A549 treated with CpdA at 1 μM for 4 hours (cell line): ENCODE data around the gene TANGO6. TPM values are rescaled to one million over a fixed set of nuclear protein-coding genes. Genes with fewer than 3 reads are reported as not detected.

Experiments used
- total RNA-seq: library from RNA; stranded (reverse); fragments of 200-300 nt; extraction: Qiagen RNA extraction; gene quantifications from 5 replicates; pipeline ENCODE4 v1.2.3, GENCODE V29; 2022; ENCODE audit warnings: low read depth

The TANGO6 gene
- 6.8 to 7.3 TPM (median 7.3 TPM) in 5 replicates for total RNA-seq

DNA sequence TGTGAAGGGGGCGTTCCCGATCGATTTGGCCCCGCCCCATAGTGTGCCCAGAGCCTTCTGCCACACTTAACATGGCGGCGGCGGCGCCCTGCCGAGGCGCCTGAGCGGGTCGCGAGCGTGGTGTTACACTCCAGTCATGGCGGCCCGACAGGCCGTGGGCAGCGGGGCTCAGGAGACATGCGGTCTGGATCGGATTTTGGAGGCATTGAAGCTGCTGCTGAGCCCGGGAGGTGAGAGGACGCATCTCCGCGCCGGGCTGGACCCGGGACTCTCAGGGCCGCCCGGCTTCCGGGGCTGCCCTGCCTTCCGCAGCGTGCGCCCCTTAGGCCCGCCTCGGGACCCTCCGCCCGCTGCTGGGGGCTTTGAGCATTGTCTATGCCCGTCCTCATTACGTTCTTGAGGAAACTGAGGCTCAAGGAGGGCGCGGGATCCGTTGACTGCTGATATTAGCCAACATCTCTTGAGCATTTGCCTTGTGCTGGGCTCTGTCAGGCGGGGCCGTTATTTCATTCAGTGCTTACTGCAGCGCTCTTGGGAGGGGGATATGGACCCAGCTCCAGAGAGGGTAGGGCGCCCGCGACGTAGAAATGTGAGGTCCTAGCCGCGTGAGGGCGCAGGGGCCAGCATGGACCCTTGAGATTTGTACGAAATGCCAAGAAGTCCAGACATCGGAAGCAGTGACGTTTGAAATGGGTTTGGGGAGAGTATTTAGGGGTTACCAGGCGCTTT lies at the start of gene TANGO6:
TSS of gene TANGO6 (plus strand) at position 50 of the 729 bp plus-strand sequence. CDS start at position 137, 87 bp downstream.

DNA sequence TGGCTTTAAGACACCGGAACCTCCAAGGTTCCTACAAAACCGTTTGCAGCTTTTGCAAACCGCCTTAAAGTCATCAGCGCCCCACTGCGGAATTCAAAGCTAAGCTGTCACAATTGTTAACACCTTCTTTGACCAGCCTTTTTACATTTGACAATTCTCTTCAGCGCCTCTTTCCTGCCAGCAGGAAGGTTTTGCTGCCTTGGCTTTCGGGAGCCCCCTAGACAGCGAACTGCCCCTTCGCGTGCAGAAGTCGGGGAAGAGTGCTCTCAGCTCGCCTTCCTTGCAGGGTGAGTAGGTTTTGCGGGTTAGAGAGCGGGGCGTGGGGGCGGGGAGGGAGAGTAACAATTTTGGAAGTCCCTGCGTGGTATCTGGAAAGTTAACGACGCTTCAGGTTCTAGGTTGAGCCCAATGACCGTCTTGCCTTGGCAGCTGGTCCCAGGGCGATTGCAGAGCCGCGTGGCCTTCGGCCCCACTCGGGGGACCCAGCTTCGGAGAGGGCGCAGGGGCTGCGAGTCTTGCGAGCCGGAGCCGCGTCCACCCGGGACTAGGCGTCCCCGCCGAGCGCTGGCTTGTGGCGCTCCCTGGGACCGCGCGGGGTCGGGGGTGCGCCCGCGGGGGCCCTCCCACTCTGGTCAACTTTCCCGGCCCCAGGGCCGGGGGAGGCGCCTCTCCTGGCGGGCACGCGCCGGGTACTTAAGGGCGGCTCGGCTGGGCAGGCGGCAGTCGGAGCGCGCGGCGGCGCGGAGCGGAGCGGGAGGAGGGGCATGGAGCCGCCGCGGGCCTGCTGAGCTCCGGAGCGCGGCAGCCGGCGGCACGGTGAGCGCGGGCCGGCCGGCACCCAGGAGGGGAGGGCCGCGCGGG lies 262.4 kb downstream of the TANGO6 start, which contains the start of gene HAS3:
TSS of gene HAS3 (plus strand) at position 153 of the 861 bp plus-strand sequence. CDS start 3,743 bp downstream, outside the sequence.

DNA sequence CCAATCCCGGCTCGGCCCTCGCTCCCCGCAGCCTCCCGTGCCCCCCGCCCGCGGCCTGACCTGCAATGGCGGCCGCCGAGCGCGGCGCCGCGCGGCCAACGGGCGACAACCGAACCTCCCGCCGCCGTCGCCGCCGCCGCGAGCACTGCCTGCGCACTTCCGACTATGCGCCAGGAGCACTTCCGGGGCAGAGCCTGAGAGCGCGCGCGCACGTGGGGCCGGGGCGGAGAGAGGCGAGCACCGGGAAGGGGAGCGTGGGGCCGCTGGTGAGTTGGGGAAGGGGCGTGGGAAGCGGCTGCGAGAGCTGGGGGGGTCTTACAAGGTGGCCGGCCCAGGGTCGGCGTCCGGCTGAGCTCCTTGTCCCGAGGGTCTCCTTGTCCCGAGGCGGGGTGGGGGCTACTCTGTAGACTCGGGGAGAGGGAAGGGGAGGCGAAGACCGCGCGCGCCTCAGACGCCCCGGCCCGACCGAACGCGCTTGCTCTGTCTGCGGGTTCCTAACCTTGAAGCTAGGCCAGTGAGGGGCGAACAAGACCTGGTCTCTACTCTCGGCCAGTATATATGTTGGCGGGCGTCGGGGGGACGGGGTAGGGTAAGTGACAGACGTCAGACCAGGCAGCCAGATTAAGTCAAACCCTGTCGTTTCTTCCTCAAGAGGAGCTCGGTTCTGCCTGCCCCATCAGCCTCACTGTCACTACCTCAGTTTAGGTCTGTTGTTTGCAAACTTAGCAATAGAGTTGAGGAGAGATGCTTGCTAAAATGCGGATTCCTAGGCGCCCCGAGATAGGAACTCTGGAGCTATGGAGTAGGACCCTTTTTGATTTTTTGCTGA lies 289.3 kb downstream of the TANGO6 start, which contains the start of the genes CHTF8 and UTP4:
TSS of gene CHTF8 (minus strand) at position 165 of the 829 bp plus-strand sequence. CDS start 11,130 bp downstream, outside the sequence.
TSS of gene UTP4 (plus strand) at position 226 of the 829 bp plus-strand sequence. CDS start 811 bp downstream, outside the sequence.

Other genes starting within 250 kb of the TANGO6 start
- gene CDH3, start 198.2 kb upstream of the TANGO6 start, total RNA-seq: 0.16 to 0.33 TPM (median 0.19 TPM) in 5 replicates
- 3.6 to 4.9 TPM (median 4.4 TPM) in 5 replicates for gene CDH1, start 106.2 kb upstream of the TANGO6 start, total RNA-seq